GM18867 (cell line): Measurements from ENCODE around the gene CNTROB.

ENCODE experiments used
- ATAC-seq: cut with Tn5 transposase; IDR thresholded peaks from one replicate; pipeline ENCODE4 v1.9.1; 2021; ENCODE audit warnings: mild to moderate bottlenecking, moderate library complexity; ENCODE audit not compliant: unreplicated experiment

CNTROB gene, protein sequence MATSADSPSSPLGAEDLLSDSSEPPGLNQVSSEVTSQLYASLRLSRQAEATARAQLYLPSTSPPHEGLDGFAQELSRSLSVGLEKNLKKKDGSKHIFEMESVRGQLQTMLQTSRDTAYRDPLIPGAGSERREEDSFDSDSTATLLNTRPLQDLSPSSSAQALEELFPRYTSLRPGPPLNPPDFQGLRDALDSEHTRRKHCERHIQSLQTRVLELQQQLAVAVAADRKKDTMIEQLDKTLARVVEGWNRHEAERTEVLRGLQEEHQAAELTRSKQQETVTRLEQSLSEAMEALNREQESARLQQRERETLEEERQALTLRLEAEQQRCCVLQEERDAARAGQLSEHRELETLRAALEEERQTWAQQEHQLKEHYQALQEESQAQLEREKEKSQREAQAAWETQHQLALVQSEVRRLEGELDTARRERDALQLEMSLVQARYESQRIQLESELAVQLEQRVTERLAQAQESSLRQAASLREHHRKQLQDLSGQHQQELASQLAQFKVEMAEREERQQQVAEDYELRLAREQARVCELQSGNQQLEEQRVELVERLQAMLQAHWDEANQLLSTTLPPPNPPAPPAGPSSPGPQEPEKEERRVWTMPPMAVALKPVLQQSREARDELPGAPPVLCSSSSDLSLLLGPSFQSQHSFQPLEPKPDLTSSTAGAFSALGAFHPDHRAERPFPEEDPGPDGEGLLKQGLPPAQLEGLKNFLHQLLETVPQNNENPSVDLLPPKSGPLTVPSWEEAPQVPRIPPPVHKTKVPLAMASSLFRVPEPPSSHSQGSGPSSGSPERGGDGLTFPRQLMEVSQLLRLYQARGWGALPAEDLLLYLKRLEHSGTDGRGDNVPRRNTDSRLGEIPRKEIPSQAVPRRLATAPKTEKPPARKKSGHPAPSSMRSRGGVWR

DNA sequence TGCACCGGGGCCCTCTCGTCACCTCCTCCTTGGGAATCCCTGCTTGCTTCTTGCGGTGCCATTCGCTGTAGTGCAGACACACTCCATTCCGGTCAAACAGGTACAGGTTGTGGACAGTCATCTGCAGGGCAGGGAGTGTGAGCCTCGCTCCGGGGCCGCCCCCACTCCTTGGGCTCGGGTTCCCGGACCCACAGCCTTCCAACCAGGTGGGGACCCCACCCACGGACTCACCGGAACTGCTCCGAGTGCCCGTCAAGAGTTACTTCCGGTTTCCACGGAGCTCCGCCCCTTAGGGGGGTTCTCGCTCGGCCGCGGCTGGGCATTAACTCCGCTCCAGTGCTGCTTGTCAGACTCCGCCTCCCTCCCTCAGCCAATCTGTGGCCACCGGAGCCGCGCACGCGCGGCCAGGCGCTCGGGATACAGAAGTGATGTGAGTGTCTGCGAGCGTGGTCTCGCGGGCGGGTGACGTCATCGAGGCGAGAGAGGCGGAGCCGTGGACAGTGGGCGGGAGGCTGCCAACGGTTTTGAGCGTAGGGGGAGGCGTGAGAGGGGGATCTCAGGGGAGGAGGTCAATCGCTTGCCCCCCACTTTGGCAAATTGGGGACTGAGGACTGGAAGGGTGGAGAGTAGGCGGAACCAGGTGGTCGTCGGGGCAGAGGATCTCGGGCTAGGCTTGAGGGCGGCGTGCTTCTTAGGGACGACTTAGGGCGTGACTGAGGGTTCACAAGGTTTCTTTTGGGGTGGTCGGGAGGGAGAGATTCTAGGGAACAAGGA is at the start of gene CNTROB, which contains the start of gene TRAPPC1:
TSS of gene CNTROB (plus strand) at position 498 of the 774 bp plus-strand sequence. CDS start 874 bp downstream, outside the sequence.
TSS of gene TRAPPC1 (minus strand) at position 238 of the 774 bp plus-strand sequence. CDS start at position 121, 117 bp downstream.
- peak; percentile 86 for ATAC-seq

DNA sequence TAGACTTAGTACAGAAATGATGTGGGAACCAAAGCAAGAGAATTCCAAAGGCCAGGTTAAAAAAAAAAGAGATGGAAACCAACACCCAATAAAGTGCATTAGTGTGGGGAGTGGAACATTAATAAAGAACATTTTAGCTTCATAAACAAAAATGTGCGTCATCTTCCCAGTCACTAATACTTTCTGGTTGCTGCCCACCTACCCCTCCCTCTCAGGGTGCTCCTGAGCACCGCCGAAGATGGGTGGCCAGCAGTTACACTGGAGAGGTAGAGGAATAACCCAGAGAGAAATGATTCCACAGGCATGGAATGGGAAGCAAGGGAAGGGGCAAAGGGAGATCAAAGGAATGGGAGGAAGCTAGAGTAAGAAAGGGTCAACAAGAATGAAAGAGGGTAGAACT is 49.4 kb upstream of the CNTROB start:
- no peak for ATAC-seq

DNA sequence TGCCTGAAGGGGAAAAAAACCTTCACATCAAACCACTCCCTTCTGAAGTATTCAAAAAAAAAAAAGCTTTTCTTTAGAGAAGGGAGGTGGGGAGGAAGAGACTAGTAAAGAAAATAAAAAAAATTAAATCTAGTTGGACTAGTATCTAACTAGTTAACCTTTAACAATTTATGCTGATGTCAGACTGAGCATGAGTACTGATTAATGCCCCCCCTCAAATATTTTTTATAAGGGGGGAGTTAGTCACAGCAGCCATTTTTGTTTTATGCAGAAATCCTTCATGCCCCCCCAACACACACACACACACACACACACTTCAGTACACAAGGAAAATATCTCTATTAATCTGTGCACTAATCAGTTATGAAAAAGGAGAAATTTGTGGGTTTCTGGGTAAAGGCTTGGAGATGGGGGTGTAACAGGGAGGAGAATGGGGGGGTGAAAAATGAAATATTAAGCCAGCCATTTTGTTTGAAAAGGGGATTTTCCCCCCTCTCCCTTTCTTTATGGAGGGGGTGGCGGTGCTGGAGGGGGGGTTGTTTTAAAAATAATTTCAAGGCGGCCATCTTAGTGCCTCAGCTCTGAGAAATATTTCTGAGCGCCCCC is 48.1 kb upstream of the CNTROB start:
- no peak for ATAC-seq

DNA sequence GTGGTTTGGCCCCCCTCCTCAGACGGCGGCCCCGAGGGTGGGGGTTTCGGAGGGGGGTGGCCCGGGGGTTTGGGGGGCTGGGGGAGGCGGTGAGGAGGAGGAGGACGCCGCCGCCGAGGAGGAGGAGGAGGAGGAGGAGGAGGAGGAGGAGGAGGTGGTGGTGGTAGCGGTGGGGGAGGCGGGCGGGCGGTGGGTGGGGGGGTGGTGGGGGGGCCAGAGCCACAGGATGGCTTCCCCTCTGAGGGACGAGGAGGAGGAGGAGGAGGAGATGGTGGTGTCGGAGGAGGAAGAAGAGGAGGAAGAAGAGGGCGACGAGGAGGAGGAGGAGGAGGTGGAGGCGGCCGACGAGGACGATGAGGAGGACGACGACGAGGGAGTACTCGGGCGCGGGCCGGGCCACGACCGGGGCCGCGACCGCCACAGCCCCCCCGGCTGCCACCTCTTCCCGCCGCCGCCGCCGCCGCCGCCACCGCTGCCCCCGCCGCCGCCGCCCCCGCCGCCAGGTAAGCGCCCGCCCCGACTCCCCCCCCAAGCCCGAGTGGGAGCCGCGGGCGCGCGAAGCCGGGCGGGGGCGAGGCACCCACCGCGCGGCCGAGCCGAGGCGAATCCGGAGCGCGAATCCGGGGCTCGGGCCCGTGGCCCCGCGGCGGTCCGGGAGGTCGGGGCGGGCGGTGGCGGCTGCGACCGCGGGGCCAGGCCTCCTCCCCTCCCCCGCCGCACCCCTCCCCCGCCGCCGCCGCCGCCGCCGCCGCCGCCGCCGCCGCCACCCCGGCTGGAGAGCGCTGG is 47.2 kb upstream of the CNTROB start:
- no peak for ATAC-seq

DNA sequence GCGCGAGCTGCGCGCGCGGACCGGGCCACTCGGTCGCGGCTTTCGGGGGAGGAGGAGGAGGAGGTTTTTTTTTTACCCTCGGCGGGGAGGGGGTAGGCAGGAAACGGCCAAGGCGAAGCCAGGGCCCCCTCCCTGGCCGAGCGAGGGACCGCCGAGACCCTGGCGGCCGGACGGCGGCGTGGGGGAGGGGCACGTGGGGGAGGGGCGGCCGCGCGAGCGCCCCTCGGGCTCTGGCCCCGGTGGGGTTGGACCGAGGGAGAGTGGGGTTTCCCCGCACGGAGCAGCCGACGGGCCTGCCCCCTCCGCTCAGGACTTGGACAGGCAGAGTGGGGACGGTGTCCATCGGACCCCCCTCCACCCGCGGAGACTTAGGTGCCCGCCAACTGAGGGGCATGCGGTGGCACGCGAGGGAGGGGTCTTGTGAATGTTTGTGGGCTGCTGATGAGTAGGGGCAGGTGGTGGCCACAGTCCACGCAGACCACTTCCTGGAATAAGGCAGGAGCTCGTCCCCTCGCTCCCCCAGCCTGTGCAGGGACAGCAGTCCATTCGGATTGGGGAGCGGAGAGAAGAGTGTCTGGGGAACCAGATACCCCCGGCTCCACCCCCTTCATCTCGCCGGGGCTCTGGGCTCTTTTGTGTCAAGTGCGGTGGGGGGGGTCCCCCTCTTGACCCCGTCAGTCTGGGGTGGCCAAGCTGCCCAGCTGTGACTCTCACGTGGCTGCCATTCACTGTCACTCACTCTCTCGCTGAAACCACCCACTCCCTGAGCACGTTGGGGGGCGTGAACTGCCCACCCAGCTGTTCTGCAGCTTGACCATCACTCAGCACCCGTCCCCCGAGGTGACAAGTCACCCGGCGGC is 46.4 kb upstream of the CNTROB start:
- no peak for ATAC-seq

DNA sequence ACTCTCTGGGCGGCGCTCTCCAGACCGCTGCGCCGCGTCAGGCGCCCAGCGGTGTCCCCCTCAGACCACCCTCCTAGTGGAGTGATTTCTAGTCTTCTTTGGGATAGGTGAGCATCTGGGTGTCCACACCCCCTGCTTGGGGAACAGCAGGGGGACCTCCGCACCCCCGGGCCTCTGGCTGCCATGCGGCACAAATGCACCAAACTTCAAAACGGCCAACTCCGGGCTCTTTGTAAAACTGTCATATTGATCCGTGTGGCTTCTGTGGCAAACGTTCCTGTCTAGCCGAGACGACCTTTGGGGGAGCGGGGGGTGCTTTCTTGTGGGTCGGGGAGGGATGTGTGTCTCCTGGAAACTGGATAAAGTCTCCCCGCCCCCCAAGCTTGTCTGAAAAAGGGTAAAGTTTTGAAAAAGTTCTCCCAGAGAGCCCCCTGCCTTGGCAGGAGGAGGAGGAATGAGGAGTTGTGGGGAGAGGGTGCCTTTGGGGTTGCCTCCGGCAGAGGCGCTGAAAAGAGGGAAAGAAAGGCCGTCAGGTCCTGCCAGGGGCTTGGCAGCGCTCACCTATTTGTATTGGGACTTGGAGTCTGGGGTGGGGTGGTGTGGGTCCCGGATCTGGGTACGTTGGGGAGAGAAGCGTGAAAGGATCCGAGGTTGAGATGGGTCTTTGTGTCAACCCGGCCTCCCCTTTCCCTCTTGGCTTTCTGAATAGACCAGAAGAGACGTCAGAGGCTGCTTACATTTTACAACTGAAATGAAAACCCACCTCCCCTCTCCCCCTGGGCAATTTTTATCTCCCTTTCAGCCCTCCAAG is 45.6 kb upstream of the CNTROB start:
- ATAC-seq = no peak

DNA sequence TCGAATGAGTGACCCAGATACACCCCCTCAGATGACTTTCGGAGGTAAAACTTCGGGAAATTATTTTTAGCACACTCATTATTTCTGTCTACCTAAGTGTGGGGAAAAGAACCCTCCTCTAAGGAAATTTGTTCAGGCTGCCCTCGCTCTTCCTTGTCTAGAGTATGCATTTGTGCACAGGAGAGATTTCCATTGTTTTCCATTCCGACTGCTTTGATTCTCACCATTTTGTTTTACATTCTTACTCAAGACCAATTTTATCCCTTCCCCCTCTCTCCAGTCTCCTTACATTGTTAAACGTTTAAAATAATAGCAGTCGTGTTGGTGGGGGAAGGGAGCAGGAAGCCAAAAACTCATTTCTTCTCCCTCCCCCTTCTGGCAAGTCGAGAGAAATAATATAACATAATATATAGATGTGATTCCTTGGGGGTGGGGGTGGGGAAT is 44.9 kb upstream of the CNTROB start:
- no peak for ATAC-seq

DNA sequence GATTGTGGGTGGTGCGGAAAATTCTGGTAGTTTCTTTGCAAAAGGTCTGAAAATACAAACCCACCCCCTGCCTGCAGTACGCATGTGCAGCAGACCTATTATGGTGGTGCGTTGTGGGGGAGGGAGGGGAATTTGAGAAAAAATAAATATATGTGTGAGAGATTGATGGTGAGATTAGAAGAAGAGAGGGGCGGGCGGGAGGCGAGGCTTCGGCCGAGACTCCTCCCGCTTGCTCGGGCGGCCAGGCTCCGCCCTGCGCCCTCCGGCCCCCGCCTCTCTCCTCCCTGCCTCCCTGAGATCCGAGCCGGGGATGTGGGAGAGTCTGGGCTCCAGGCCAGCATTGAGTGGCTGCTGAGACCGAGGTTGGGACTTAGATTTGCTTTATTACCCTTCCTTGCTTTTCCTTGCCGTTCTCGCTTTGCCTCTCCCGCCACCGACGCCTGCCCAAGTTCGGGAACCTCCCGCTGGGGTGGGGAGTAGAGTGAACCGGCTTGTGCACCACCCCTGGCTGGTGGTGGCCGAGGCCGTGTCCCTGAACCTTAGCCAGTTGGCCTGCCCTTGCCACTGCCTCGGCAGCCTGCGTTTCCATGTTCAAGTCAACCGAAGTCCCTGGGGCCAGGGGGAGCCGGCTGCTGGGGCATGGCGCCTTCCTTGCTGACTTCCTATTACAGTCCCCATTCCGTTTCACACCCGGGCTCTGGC is 44.4 kb upstream of the CNTROB start:
- ATAC-seq = peak; percentile 41

DNA sequence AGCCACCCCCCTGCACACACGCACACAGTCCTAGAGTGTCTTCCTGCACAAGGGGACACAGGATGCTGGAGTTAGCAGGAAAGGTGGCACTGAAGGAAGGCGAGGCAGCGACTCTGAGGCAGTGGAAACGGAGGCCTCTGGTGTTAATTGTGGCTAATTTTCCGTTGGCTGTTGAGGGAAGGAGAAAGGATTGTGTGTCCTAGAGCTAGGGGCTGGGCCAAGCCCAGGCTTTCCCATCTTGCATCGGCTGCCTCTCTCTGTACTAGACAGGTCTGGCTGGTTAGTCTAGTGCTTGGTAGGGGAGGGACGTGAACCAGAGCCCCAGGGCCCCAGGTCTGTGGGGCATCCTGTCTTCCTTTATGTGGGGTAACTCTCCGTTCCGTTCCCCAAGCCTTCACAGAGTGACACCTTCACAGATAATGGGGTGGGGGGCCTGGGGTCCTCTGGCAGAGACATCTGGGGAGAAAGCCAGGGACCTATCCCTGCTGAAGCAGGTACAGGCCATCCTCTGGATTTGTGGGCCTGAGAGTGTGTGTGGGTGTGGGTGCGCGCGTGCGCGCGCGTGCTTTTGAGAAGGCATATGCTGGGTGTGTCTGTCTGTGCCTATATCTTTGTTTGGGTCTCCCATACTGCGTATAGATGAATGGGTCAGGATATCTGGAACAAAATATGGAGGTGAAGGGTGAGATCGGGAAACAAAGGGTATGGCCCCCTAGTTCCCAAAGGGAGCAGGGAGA is 43.7 kb upstream of the CNTROB start, which contains the start of gene CHD3:
TSS of gene CHD3 (plus strand) at position 606 of the 737 bp plus-strand sequence. CDS start 212 bp downstream, outside the sequence.
- no peak for ATAC-seq

DNA sequence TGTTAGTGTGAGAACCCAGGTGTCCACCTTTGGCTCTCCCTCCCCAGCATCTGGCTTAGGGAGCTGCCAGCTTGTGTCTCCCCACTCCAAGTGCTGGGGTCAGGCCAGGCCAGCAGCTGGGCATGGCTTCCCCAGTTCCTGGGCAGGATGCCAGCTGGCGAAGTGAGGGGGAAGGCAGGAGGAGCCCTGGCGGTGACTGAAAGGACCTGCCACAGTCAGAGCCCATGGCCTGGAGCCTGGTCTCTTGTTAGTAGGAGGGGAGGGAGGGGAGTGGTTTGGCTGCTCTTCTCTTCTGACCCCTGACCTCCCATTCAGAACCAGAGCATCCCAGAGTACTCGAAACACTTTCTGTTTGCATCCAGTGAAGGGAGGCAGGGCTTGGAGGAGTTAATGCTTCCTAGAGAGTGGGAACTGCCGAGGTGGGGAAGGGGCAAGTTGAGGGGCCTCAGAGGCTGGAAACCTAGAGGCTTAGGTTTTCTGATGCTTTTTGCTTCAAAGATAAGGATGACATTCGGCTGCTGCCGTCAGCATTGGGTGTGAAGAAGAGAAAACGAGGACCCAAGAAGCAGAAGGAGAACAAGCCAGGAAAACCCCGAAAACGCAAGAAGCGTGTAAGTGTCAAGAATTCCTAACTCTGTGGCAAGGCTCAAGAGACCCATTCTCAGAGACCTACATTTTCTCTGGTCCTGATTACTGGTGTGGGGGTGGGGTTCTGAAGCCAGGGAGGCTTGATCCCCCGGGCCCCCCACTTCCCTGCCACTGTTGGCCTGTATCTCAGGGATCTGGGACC is 42.6 kb upstream of the CNTROB start:
- no peak for ATAC-seq

DNA sequence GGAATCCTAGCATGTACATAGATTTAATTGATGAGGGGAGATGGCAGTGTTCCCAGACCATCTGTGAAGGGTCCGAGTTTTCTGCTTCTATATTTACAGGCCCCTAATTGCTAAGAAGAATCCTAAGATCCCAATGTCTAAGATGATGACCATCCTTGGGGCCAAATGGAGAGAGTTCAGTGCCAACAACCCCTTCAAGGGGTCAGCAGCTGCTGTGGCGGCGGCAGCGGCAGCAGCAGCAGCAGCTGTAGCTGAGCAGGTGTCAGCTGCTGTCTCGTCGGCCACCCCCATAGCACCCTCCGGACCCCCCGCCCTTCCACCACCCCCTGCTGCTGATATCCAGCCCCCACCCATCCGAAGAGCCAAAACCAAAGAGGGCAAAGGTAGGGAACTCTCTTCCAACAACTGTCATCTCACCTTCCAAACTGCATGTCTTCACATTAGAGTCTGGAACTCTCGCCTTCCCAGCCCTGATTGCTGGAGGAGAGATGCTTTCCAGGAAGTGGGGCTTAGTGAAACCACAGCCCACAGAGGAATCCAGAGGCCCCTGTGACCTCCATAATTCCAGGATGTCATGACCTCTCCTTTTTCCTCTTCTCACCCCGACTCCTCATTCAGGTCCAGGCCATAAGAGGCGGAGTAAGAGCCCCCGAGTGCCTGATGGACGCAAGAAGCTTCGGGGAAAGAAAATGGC is 38.7 kb upstream of the CNTROB start:
- ATAC-seq = no peak

DNA sequence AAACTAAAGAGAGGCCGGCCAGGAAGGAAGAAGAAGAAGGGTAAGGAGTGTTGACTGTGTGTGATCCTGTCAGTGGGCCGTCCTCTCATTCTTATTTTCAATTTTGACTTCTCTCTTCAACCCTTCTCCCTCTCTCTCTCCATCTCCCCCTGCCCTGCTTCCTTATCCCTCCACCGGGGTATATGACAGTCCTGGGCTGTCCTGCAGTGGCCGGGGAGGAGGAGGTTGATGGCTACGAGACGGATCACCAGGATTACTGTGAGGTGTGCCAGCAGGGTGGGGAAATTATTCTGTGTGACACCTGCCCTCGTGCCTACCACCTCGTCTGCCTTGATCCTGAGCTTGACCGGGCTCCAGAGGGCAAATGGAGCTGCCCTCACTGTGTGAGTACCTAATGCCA is 37.8 kb upstream of the CNTROB start:
- no peak for ATAC-seq

DNA sequence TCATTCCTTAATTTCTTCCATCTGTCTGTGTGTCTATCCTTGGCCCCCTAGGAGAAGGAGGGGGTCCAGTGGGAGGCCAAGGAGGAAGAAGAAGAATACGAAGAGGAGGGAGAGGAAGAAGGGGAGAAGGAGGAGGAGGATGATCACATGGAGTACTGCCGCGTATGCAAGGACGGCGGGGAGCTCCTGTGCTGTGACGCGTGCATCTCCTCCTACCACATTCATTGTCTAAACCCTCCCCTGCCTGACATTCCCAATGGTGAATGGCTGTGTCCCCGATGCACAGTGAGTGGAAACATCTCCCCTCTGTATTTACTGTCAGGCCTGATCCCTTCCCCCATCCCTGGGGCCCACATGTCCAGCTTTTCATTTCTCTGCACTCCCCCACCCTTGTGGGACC is 37.1 kb upstream of the CNTROB start:
- no peak for ATAC-seq

DNA sequence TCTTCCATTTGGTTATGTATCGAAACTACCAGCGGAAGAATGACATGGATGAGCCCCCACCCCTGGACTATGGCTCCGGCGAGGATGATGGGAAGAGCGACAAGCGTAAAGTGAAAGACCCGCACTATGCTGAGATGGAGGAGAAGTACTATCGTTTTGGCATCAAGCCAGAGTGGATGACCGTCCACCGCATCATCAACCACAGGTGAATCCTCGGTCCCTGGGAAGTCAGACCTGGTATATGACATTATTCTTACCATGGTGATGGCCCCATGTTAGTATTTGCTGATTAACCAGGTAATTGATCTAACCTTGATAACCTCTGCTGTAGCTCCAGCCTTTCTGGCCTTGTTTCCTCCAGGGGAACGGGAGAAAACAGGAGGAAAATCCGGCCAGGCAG is 34.9 kb upstream of the CNTROB start:
- ATAC-seq = no peak

DNA sequence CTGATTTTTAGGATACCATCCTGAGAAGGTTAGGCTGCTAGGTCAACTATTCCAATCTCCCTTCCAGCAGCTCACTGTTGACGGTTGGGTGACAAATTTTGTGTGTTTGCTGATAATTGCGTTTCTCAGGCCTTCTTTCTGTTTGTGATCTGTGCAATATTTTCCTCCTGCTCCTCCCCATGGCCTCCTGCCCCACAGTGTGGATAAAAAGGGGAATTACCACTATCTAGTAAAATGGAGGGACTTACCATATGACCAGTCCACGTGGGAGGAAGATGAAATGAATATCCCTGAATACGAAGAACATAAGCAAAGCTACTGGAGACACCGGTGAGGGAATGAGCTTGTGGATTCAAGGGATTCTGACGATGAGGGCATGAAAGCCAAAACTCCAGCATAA is 34.2 kb upstream of the CNTROB start:
- no peak for ATAC-seq
